ENCODE data around the gene BST1. TPM values are rescaled to one million over a fixed set of nuclear protein-coding genes. Genes with fewer than 3 reads are reported as not detected.
A peak's percentile ranks its signal among the peaks of the same experiment; 100 is the strongest.

Gene BST1
- total RNA-seq (under 1 TPM in 4 of 5 donors, not detected in 1; 0.28 to 0.55 (median 0.46) TPM), total RNA-seq (0 to 3.1 (median 0.35) reads per million in 29 experiments)
- 0.96 TPM for total RNA-seq (2013)

- no peak within 1 kb of the TSS for H3K27ac ChIP-seq (ENCODE audit: low read length)
- WGBS (ENCODE audit: insufficient coverage): 1% methylated on average over 43 of the region's 43 CpGs
- ChIA-PET CTCF (interaction anchor here in 1 of 2 donors (0.6 to 1.1 kb wide), 2 partner anchors 21 to 762 kb away, joined by 3 to 4 read pairs; no protein-coding TSS in a partner anchor), POLR2A (interaction anchor here in 1 of 2 donors (1.0 kb wide), 1 partner anchor 15 kb away, joined by 3 read pairs; no protein-coding TSS in a partner anchor)
- peak within 1 kb of the TSS; percentile 50 to 74 for H3K4me3 ChIP-seq (ENCODE audit: control insufficient read depth in 1 of 2, extremely low read depth in 1 of 2, low read length in 1 of 2)
- peak; percentile 19 to 74 (median 48) for DNase-seq
- Mint-ChIP-seq H3K27ac (no peak within 1 kb of the TSS), H3K36me3 (no peaks in the 10 kb centered on the region), H3K4me1 (peaks cover 9 to 17% (median 15%) of the 10 kb centered on the region in 3 donors), H3K4me3 (peak within 1 kb of the TSS; percentile 78 to 88 (median 81)), H3K27me3 (peaks cover 12 to 17% of the 10 kb centered on the region in 2 donors), H3K9me3 (no peaks in the 10 kb centered on the region)
- ATAC-seq (replicated peaks in 1 of 4): peak; percentile 76 to 93 (median 80)
- no peaks in the 10 kb centered on the region for H3K27me3 ChIP-seq (replicated peaks in 1 of 2; ENCODE audit: control insufficient read depth in 2 of 2, extremely low read depth in 1 of 2, insufficient read depth in 2 of 2, low read length in 1 of 2)
- no peaks in the 10 kb centered on the region for H3K9me3 ChIP-seq
- peaks cover 0 to 14% of the 10 kb centered on the region in 2 experiments for H3K4me1 ChIP-seq (ENCODE audit: control insufficient read depth in 1 of 2, extremely low read depth in 1 of 2, insufficient read depth in 2 of 2, low read length in 2 of 2)
- no peaks in the 10 kb centered on the region for H3K36me3 ChIP-seq (ENCODE audit: control insufficient read depth in 2 of 2, extremely low read depth in 1 of 2, insufficient read depth in 1 of 2, low read length in 1 of 2)
Measured at GRCh38 chr4:15702941-15703403, at the start of gene BST1. TSS of gene BST1 (plus strand) at chr4:15703065. CDS start at chr4:15703145, 80 bp downstream.

- Histone ChIP-seq H3K4me1 (ENCODE audit: control insufficient read depth in 1 of 2, extremely low read depth in 1 of 2, insufficient read depth in 2 of 2, low read length in 2 of 2) (peaks cover 23 to 37% of the 10 kb centered on the region in 2 experiments), H3K27me3 (replicated peaks in 1 of 2; ENCODE audit: control insufficient read depth in 2 of 2, extremely low read depth in 1 of 2, insufficient read depth in 2 of 2, low read length in 1 of 2) (no peaks in the 10 kb centered on the region), H3K9me3 (no peaks in the 10 kb centered on the region), H3K27ac (ENCODE audit: low read length) (peak overlapping the region; percentile 40), H3K36me3 (ENCODE audit: control insufficient read depth in 2 of 2, extremely low read depth in 1 of 2, insufficient read depth in 1 of 2, low read length in 1 of 2) (no peaks in the 10 kb centered on the region), H3K4me3 (ENCODE audit: control insufficient read depth in 1 of 2, extremely low read depth in 1 of 2, low read length in 1 of 2) (peak overlapping the region; percentile 65 to 70)
- no CpG with 5 or more reads among the region's 4 CpGs for WGBS (ENCODE audit: insufficient coverage)
- Mint-ChIP-seq H3K9me3 (no peaks in the 10 kb centered on the region), H3K4me1 (peaks cover 59 to 61% (median 60%) of the 10 kb centered on the region in 3 donors), H3K27ac (peak overlapping the region; percentile 96 to 98), H3K27me3 (no peaks in the 10 kb centered on the region), H3K4me3 (peak overlapping the region; percentile 96 to 99 (median 98)), H3K36me3 (no peaks in the 10 kb centered on the region)
- CTCF ChIA-PET: no interaction called here
- DNase-seq (peak in 1 of 35 experiments; percentile 18), ATAC-seq (replicated peaks in 1 of 4) (no peak)
- POLR2A ChIA-PET: interaction anchor here in 1 of 2 donors (0.6 kb wide), 2 partner anchors 36 to 505 kb away, joined by 4 read pairs; no protein-coding TSS in a partner anchor
Measured at GRCh38 chr4:15653420-15653819, 49.4 kb upstream of the BST1 start.

DNA sequence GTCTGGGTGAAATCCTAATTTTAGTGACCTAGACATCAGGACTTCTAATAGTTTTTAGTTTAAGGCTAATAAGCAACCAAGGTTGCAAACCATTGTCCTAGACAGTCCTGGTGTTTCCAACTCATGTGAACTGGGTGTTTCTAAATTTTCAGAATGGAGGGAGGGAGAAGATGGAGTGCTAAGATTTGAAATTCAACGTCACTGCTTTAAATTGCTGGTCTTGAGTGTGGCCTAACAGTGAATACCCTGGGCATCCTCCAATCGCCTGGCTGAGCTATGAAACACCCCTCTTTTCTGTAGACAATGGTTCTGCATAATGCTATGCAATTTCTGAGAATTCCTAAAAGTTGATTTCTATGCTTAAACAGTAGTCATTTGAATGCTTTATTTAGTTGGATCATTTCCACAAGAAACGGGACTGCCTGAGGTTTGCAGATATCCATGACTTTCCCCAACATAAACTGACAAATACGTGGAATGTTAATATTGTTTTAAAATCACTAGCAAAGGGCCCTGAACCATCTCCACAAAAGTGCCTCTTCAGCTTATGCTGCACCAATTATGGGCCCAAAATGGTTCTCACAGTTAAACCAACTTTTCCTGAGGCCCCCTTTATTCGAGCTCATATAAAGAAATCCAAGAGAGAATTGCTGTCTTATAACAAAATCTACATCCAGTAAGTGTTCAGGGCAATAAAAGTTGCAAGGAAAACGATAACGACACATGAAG, 48.8 kb upstream of the BST1 start:
- ChIA-PET POLR2A (interaction anchor here (0.6 kb wide), 3 partner anchors 37 to 504 kb away, joined by 3 to 4 read pairs (median 4); no protein-coding TSS in a partner anchor), CTCF (interaction anchor here in 1 of 2 donors (0.7 to 1.1 kb wide), 5 partner anchors 9 to 194 kb away, joined by 3 read pairs; no protein-coding TSS in a partner anchor)
- DNase-seq (peak in 1 of 35 experiments; percentile 24), ATAC-seq (replicated peaks in 1 of 4) (no peak)
- H3K36me3 ChIP-seq (ENCODE audit: control insufficient read depth in 2 of 2, extremely low read depth in 1 of 2, insufficient read depth in 1 of 2, low read length in 1 of 2): no peaks in the 10 kb centered on the region
- peak overlapping the region; percentile 96 to 98 for H3K27ac Mint-ChIP-seq
- peak overlapping the region; percentile 96 to 99 (median 98) for H3K4me3 Mint-ChIP-seq
- H3K4me1 ChIP-seq (ENCODE audit: control insufficient read depth in 1 of 2, extremely low read depth in 1 of 2, insufficient read depth in 2 of 2, low read length in 2 of 2): peaks cover 23 to 37% of the 10 kb centered on the region in 2 experiments
- H3K36me3 Mint-ChIP-seq: no peaks in the 10 kb centered on the region
- 12% methylated on average over 2 of the region's 7 CpGs for WGBS (ENCODE audit: insufficient coverage)
- H3K27ac ChIP-seq (ENCODE audit: low read length): peak overlapping the region; percentile 40
- H3K4me1 Mint-ChIP-seq: peaks cover 53 to 55% (median 55%) of the 10 kb centered on the region in 3 donors
- no peaks in the 10 kb centered on the region for H3K27me3 Mint-ChIP-seq
- no peaks in the 10 kb centered on the region for H3K9me3 ChIP-seq
- H3K9me3 Mint-ChIP-seq: no peaks in the 10 kb centered on the region
- no peaks in the 10 kb centered on the region for H3K27me3 ChIP-seq (replicated peaks in 1 of 2; ENCODE audit: control insufficient read depth in 2 of 2, extremely low read depth in 1 of 2, insufficient read depth in 2 of 2, low read length in 1 of 2)
- peak overlapping the region; percentile 65 to 70 for H3K4me3 ChIP-seq (ENCODE audit: control insufficient read depth in 1 of 2, extremely low read depth in 1 of 2, low read length in 1 of 2)

GRCh38 chr4:15654593-15655222, 48.2 kb upstream of the BST1 start:
- under 1% methylated on average over 63 of the region's 66 CpGs for WGBS (ENCODE audit: insufficient coverage)

DNA sequence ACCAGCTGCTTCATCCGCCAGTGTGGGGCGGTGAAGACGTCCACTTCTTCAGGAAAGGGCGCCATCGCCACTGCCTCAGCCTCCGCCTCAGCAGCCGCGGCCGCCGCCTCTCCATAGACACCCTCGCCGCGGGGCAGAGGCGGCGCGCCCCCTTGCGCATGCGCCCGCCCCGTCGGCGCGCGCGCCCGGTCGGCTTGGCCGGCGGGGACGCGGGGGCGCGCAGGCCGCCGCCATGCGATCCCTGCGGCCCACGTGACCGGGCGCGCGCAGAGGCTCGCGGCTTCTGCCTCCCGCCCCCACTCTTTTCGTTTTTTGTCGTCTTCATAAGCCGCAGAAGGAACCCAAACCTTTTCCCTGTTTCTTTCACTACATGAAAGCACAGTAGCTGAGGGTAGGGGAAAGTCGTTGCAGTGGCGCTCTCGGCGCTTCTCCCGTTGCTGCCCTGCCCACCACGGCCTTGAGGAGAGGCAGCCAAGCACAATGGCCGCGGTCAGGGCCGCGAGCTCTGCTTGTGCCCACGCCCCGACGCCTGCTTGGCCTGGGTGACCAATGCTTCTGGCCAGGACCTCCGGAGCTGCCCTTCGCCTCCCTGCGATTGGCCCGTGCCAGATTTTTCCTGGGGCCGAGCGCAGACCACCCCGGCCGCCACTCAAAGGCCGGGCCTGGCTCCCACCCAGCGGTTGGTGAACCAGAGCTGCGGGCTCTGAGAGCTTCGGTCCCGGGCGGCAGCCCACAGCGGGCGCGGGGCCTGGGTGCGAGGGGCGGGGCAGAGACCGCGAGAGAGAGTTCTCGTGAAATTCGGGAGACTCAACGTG, 47.4 kb upstream of the BST1 start, which contains the start of gene FBXL5:
Gene FBXL5 (minus strand): TSS at position 135 of the 815 bp plus-strand sequence. CDS start 70 bp downstream, at position 65.
- Histone ChIP-seq H3K27ac (ENCODE audit: low read length) (peak within 1 kb of the TSS; percentile 98), H3K27me3 (replicated peaks in 1 of 2; ENCODE audit: control insufficient read depth in 2 of 2, extremely low read depth in 1 of 2, insufficient read depth in 2 of 2, low read length in 1 of 2) (no peaks in the 10 kb centered on the region), H3K4me3 (ENCODE audit: control insufficient read depth in 1 of 2, extremely low read depth in 1 of 2, low read length in 1 of 2) (peak within 1 kb of the TSS; percentile 76 to 95), H3K9me3 (no peaks in the 10 kb centered on the region), H3K4me1 (ENCODE audit: control insufficient read depth in 1 of 2, extremely low read depth in 1 of 2, insufficient read depth in 2 of 2, low read length in 2 of 2) (peaks cover 19 to 26% of the 10 kb centered on the region in 2 experiments), H3K36me3 (ENCODE audit: control insufficient read depth in 2 of 2, extremely low read depth in 1 of 2, insufficient read depth in 1 of 2, low read length in 1 of 2) (no peaks in the 10 kb centered on the region)
- Mint-ChIP-seq H3K4me1 (peaks cover 41 to 43% (median 41%) of the 10 kb centered on the region in 3 donors), H3K27ac (peak within 1 kb of the TSS; percentile 98), H3K27me3 (no peaks in the 10 kb centered on the region), H3K36me3 (no peaks in the 10 kb centered on the region), H3K4me3 (peak within 1 kb of the TSS; percentile 96 to 99 (median 98)), H3K9me3 (no peaks in the 10 kb centered on the region)
- ATAC-seq (replicated peaks in 1 of 4): peak; percentile 85 to 86 (median 85)
- CTCF ChIA-PET: interaction anchor here in 1 of 2 donors (1.1 kb wide), 2 partner anchors 22 to 26 kb away, joined by 3 read pairs; partner anchors contain the start of gene FAM200B
- DNase-seq: peak; percentile 68 to 95 (median 77)
- POLR2A ChIA-PET: interaction anchor here (0.7 to 0.9 kb wide), 3 partner anchors 12 to 101 kb away, joined by 3 to 9 read pairs (median 3); no protein-coding TSS in a partner anchor
- WGBS (ENCODE audit: insufficient coverage): 14% methylated on average over 71 of the region's 85 CpGs

More at GRCh38 chr4:15654593-15655222, 48.2 kb upstream of the BST1 start:
- CTCF ChIA-PET: interaction anchor here in 1 of 2 donors (0.7 to 1.1 kb wide), 5 partner anchors 9 to 195 kb away, joined by 3 read pairs; no protein-coding TSS in a partner anchor
- Histone ChIP-seq H3K9me3 (no peaks in the 10 kb centered on the region), H3K4me1 (ENCODE audit: control insufficient read depth in 1 of 2, extremely low read depth in 1 of 2, insufficient read depth in 2 of 2, low read length in 2 of 2) (peaks cover 19 to 32% of the 10 kb centered on the region in 2 experiments), H3K36me3 (ENCODE audit: control insufficient read depth in 2 of 2, extremely low read depth in 1 of 2, insufficient read depth in 1 of 2, low read length in 1 of 2) (no peaks in the 10 kb centered on the region), H3K27me3 (replicated peaks in 1 of 2; ENCODE audit: control insufficient read depth in 2 of 2, extremely low read depth in 1 of 2, insufficient read depth in 2 of 2, low read length in 1 of 2) (no peaks in the 10 kb centered on the region), H3K4me3 (ENCODE audit: control insufficient read depth in 1 of 2, extremely low read depth in 1 of 2, low read length in 1 of 2) (peak overlapping the region; percentile 70 to 95), H3K27ac (ENCODE audit: low read length) (peak overlapping the region; percentile 40)
- Mint-ChIP-seq H3K36me3 (no peaks in the 10 kb centered on the region), H3K9me3 (no peaks in the 10 kb centered on the region), H3K4me1 (peaks cover 48 to 49% (median 48%) of the 10 kb centered on the region in 3 donors), H3K27ac (peak overlapping the region; percentile 96 to 98), H3K27me3 (no peaks in the 10 kb centered on the region), H3K4me3 (peak overlapping the region; percentile 96 to 99 (median 98))
- peak in 27 of 35 experiments; percentile 1 to 39 (median 10) for DNase-seq
- peak; percentile 59 to 67 (median 65) for ATAC-seq (replicated peaks in 1 of 4)
- POLR2A ChIA-PET: interaction anchor here in 1 of 2 donors (0.6 to 0.7 kb wide), 2 partner anchors 11 to 184 kb away, joined by 3 read pairs; no protein-coding TSS in a partner anchor

Measured in T-cell (primary cell).